Keratinocyte (primary cell): ENCODE data around the gene ACOT13. TPM values are rescaled to one million over a fixed set of nuclear protein-coding genes. Genes with fewer than 3 reads are reported as not detected.

Source experiments
- DNase-seq: peaks from one replicate; pipeline ENCODE4 v3.0.0-alpha.2; 2011; ENCODE audit warnings: low read depth, missing footprints, low spot score
- FAIRE-seq: peaks from 2 replicates; lab custom pipeline; 2011; peaks lifted over from hg19 to GRCh38; lab: Jason Lieb, UNC
- H2AFZ ChIP-seq: 2 replicates; pipeline ENCODE4 v1.6.0; 2012; ENCODE audit warnings: low read length, control low read depth, inconsistent platforms; ENCODE audit not compliant: control insufficient read depth
- H3K27ac ChIP-seq: 2 replicates; pipeline ENCODE4 v1.5.1; 2011; ENCODE audit warnings: low read length; ENCODE audit not compliant: control insufficient read depth, insufficient read depth
- H3K27me3 ChIP-seq: 3 replicates; pipeline ENCODE4 v1.6.0; 2011; ENCODE audit warnings: low read length; ENCODE audit not compliant: control insufficient read depth, insufficient read depth; ENCODE audit errors: extremely low read depth
- H3K36me3 ChIP-seq, 2 experiments: 2 replicates in 1 of 2; 3 replicates in 1 of 2; pipeline ENCODE4 v1.5.1; 2011; ENCODE audit warnings: low read length in 2 of 2, mild to moderate bottlenecking in 1 of 2; ENCODE audit not compliant: control insufficient read depth in 2 of 2, insufficient read depth in 2 of 2; ENCODE audit errors: extremely low read depth in 1 of 2
- H3K4me1 ChIP-seq: 3 replicates; pipeline ENCODE4 v1.5.1; 2011; ENCODE audit warnings: low read length; ENCODE audit not compliant: control insufficient read depth, insufficient read depth; ENCODE audit errors: extremely low read depth
- H3K4me2 ChIP-seq: 3 replicates; pipeline ENCODE4 v1.6.0; 2011; ENCODE audit warnings: low read depth, low read length; ENCODE audit not compliant: control insufficient read depth, insufficient read depth; ENCODE audit errors: extremely low read depth
- H3K4me3 ChIP-seq, 3 experiments: fragments of 200-600 bp in 1 of 3; sonication (generic) in 1 of 3; 2 replicates in 2 of 3; 3 replicates in 1 of 3; pipeline ENCODE4 v1.5.1; 2011 to 2016; ENCODE audit warnings: low read length in 3 of 3, mild to moderate bottlenecking in 3 of 3, control low read depth in 2 of 3, inconsistent platforms in 1 of 3, low read depth in 1 of 3, mixed read lengths in 1 of 3, mixed run types in 1 of 3, moderate library complexity in 1 of 3; ENCODE audit not compliant: control insufficient read depth in 2 of 3, insufficient read depth in 2 of 3; ENCODE audit errors: extremely low read depth in 1 of 3
- H3K79me2 ChIP-seq: 2 replicates; pipeline ENCODE4 v1.6.0; 2012; ENCODE audit warnings: low read length; ENCODE audit not compliant: control insufficient read depth, insufficient read depth
- H3K9ac ChIP-seq: 3 replicates; pipeline ENCODE4 v1.6.0; 2011; ENCODE audit warnings: low read length; ENCODE audit not compliant: control insufficient read depth, insufficient read depth; ENCODE audit errors: extremely low read depth
- H3K9me1 ChIP-seq: 3 replicates; pipeline ENCODE4 v1.6.0; 2011; ENCODE audit warnings: low read length; ENCODE audit not compliant: control insufficient read depth, insufficient read depth; ENCODE audit errors: extremely low read depth
- H3K9me3 ChIP-seq: 2 replicates; pipeline ENCODE4 v1.5.1; 2012; ENCODE audit warnings: low read depth, low read length; ENCODE audit not compliant: control insufficient read depth
- H4K20me1 ChIP-seq: 3 replicates; pipeline ENCODE4 v1.6.0; 2011; ENCODE audit warnings: low read length; ENCODE audit not compliant: control insufficient read depth, insufficient read depth; ENCODE audit errors: extremely low read depth
- CTCF ChIP-seq, 3 experiments: IDR thresholded peaks in 1 of 3; conservative IDR thresholded peaks in 1 of 3; optimal IDR thresholded peaks in 1 of 3; 2 replicates in 2 of 3; 3 replicates in 1 of 3; pipeline versions ENCODE3 to v1.5.1; 2011; ENCODE audit warnings: low read length in 3 of 3, mild to moderate bottlenecking in 3 of 3, moderate library complexity in 2 of 3, control low read depth in 1 of 3, inconsistent platforms in 1 of 3; ENCODE audit not compliant: insufficient read depth in 2 of 3; ENCODE audit errors: extremely low read depth in 1 of 3
- EZH2 ChIP-seq: IDR thresholded peaks from one replicate; pipeline ENCODE4 v1.6.1; 2012; ENCODE audit warnings: inconsistent platforms, mild to moderate bottlenecking, low read length, moderate library complexity
- dilution Hi-C: fragments of 300-500 bp; cut with MboI; formaldehyde crosslinking; loops from one replicate; pipeline ENCODE4 v1.7.0; 2020; ENCODE audit warnings: low sequenced_read_pairs; ENCODE audit not compliant: extremely low pct_ligation_motif_present
- polyA plus RNA-seq, 5 experiments: library from polyadenylated mRNA; depleted of rRNA in 3 of 5; stranded (reverse) in 3 of 5; stranded (forward) in 1 of 5; unstranded in 1 of 5; fragments of >200 nt; gene quantifications; 1 replicate in 1 of 5; 2 replicates in 3 of 5; 3 replicates in 1 of 5; pipeline versions ENCODE4 v1.2.1 to v1.2.3, GENCODE V29; 2011 to 2012; ENCODE audit warnings: missing spikeins in 2 of 5, low read depth in 1 of 5, low replicate concordance in 1 of 5

ACOT13 gene
- polyA plus RNA-seq, 1 donor (not counting 4 experiments of a cell fraction or from before 2014, with no cell fraction given), result 57.9 TPM

- FAIRE-seq (no peak), DNase-seq (no peak)
- dilution Hi-C loops, result no loop called here
- Histone ChIP-seq H3K79me2 (no peaks in the 10 kb centered on the region), H3K27ac (no peak overlapping the region), H2AFZ (no peak overlapping the region), H3K4me1 (no peaks in the 10 kb centered on the region), H3K4me3 (no peak overlapping the region), H3K4me2 (no peak overlapping the region), H3K36me3 (peaks cover 0 to 1% of the 10 kb centered on the region in 2 experiments), H3K9me3 (no peaks in the 10 kb centered on the region), H3K9ac (no peak overlapping the region), H4K20me1 (no peaks in the 10 kb centered on the region), H3K27me3 (no peaks in the 10 kb centered on the region), H3K9me1 (no peaks in the 10 kb centered on the region)
- TF ChIP-seq EZH2 (no peak), CTCF (optimal IDR thresholded peaks at IDR 0.05 in 1 of 3, IDR thresholded peaks at IDR 0.05 in 1 of 3, conservative IDR thresholded peaks at IDR 0.05 in 1 of 3; ENCODE audit: extremely low read depth in 1 of 3, insufficient read depth in 2 of 3, low read length in 3 of 3) (no peak)
Observed at GRCh38 chr6:24696097-24696496, 29.2 kb downstream of the ACOT13 start.

- no peaks in the 10 kb centered on the region for H3K9me3 ChIP-seq
- H3K27ac ChIP-seq, result no peak overlapping the region
- H3K9me1 ChIP-seq, result no peaks in the 10 kb centered on the region
- H3K36me3 ChIP-seq, result peaks cover 0 to 19% of the 10 kb centered on the region in 2 experiments
- no peak overlapping the region for H3K4me2 ChIP-seq
- H3K27me3 ChIP-seq, result no peaks in the 10 kb centered on the region
- H3K4me1 ChIP-seq, result no peaks in the 10 kb centered on the region
- H3K79me2 ChIP-seq, result no peaks in the 10 kb centered on the region
- H3K4me3 ChIP-seq, result no peak overlapping the region
- TF ChIP-seq CTCF (optimal IDR thresholded peaks at IDR 0.05 in 1 of 3, IDR thresholded peaks at IDR 0.05 in 1 of 3, conservative IDR thresholded peaks at IDR 0.05 in 1 of 3; ENCODE audit: extremely low read depth in 1 of 3, insufficient read depth in 2 of 3, low read length in 3 of 3) (no peak), EZH2 (no peak)
- H2AFZ ChIP-seq, result no peak overlapping the region
- dilution Hi-C loops, result no loop called here
- H4K20me1 ChIP-seq, result peaks cover 4% of the 10 kb centered on the region
- no peak overlapping the region for H3K9ac ChIP-seq
- no peak for DNase-seq
- no peak for FAIRE-seq
Observed at GRCh38 chr6:24699521-24700359, 32.9 kb downstream of the ACOT13 start.
